Calu3 (cell line): ENCODE data around the gene PTPRN2. TPM values are rescaled to one million over a fixed set of nuclear protein-coding genes. Genes with fewer than 3 reads are reported as not detected.

Experiments used
- BruUV-seq: library from RNA; stranded (reverse); fragments of 400-500 nt; replicated peaks from 2 replicates; lab custom pipeline; 2021; lab: Mats Ljungman, UMichigan
- CTCF ChIA-PET: fragments of 300-600 bp; sonication (Branson Sonifier 250); formaldehyde crosslinking; loops from one replicate; lab custom pipeline; 2022; ENCODE audit warnings: antibody characterized with exemption; lab: Charles Lee
- DNase-seq: peaks from one replicate; pipeline ENCODE4 v3.0.0; 2022
- H3K27ac Mint-ChIP-seq: one replicate; pipeline ENCODE4 v1.8.0; 2022; ENCODE audit warnings: mixed read lengths; ENCODE audit not compliant: unreplicated experiment
- H3K27me3 Mint-ChIP-seq: one replicate; pipeline ENCODE4 v1.8.0; 2022; ENCODE audit warnings: mixed read lengths; ENCODE audit not compliant: unreplicated experiment
- H3K36me3 Mint-ChIP-seq: one replicate; pipeline ENCODE4 v1.8.0; 2022; ENCODE audit warnings: mild to moderate bottlenecking, moderate library complexity, mixed read lengths; ENCODE audit not compliant: insufficient read depth, unreplicated experiment
- H3K4me1 Mint-ChIP-seq: one replicate; pipeline ENCODE4 v1.8.0; 2022; ENCODE audit warnings: mild to moderate bottlenecking, low read depth, mixed read lengths; ENCODE audit not compliant: unreplicated experiment
- H3K4me3 Mint-ChIP-seq: one replicate; pipeline ENCODE4 v1.8.0; 2022; ENCODE audit warnings: mild to moderate bottlenecking, low read depth, moderate library complexity, mixed read lengths; ENCODE audit not compliant: unreplicated experiment
- H3K9me3 Mint-ChIP-seq: one replicate; pipeline ENCODE4 v1.8.0; 2022; ENCODE audit warnings: low read depth, mixed read lengths; ENCODE audit not compliant: unreplicated experiment
- CTCF ChIP-seq: fragments of 200-600 bp; IDR thresholded peaks from one replicate; pipeline ENCODE4 v1.8.0; 2022; ENCODE audit warnings: antibody characterized with exemption; ENCODE audit not compliant: unreplicated experiment
- intact Hi-C: fragments of 100-400 bp; cut with micrococcal nuclease; formaldehyde crosslinking; loops from one replicate; pipeline ENCODE4 v1.10.0; 2022; ENCODE audit not compliant: unreplicated experiment
- total RNA-seq: library from RNA; stranded (reverse); gene quantifications from 2 replicates; pipeline ENCODE4 v1.2.3, GENCODE V29; 2022

PTPRN2 gene
- total RNA-seq, 1 experiment from 2014 or later, result 2.0 TPM

- no TSS peak for BruUV-seq
- intact Hi-C loops, result no loop called here
- H3K4me3 Mint-ChIP-seq, result no peak overlapping the region
- CTCF ChIA-PET, result no interaction called here
- no peak overlapping the region for H3K27ac Mint-ChIP-seq
- peaks cover 6% of the 10 kb centered on the region for H3K9me3 Mint-ChIP-seq
- DNase-seq, result no peak
- peaks cover 4% of the 10 kb centered on the region for H3K36me3 Mint-ChIP-seq
- H3K27me3 Mint-ChIP-seq, result no peaks in the 10 kb centered on the region
- H3K4me1 Mint-ChIP-seq, result no peaks in the 10 kb centered on the region
- TF ChIP-seq CTCF, result no peak
These were observed 591.8 kb downstream of the PTPRN2 start for GRCh38 chr7:157995815-157996214.

- Mint-ChIP-seq H3K4me1 (no peaks in the 10 kb centered on the region), H3K27me3 (no peaks in the 10 kb centered on the region), H3K36me3 (peaks cover 4% of the 10 kb centered on the region), H3K4me3 (no peak overlapping the region), H3K9me3 (peaks cover 6% of the 10 kb centered on the region), H3K27ac (no peak overlapping the region)
- CTCF ChIA-PET, result interaction anchor here (0.7 kb wide), 1 partner anchor 328 kb away, joined by 6 read pairs; no protein-coding TSS in a partner anchor
- no peak for TF ChIP-seq CTCF
- intact Hi-C loops, result no loop called here
- no TSS peak for BruUV-seq
- DNase-seq, result no peak
These were observed 593.3 kb downstream of the PTPRN2 start for GRCh38 chr7:157994319-157994718.

- Mint-ChIP-seq H3K4me1 (no peaks in the 10 kb centered on the region), H3K36me3 (peaks cover 4% of the 10 kb centered on the region), H3K9me3 (peaks cover 6% of the 10 kb centered on the region), H3K27me3 (no peaks in the 10 kb centered on the region), H3K27ac (no peak overlapping the region), H3K4me3 (no peak overlapping the region)
- CTCF ChIA-PET, result no interaction called here
- TF ChIP-seq CTCF, result no peak
- intact Hi-C loops, result no loop called here
- no peak for DNase-seq
- BruUV-seq, result no TSS peak
These were observed 594.1 kb downstream of the PTPRN2 start for GRCh38 chr7:157993406-157994105.

GRCh38 chr7:157992511-157993160 lies 595.0 kb downstream of the PTPRN2 start:
- no peak for TF ChIP-seq CTCF
- H3K4me3 Mint-ChIP-seq, result no peak overlapping the region
- DNase-seq, result no peak
- BruUV-seq, result no TSS peak
- peaks cover 6% of the 10 kb centered on the region for H3K9me3 Mint-ChIP-seq
- CTCF ChIA-PET, result no interaction called here
- intact Hi-C loops, result no loop called here
- H3K36me3 Mint-ChIP-seq, result peaks cover 4% of the 10 kb centered on the region
- no peaks in the 10 kb centered on the region for H3K27me3 Mint-ChIP-seq
- no peak overlapping the region for H3K27ac Mint-ChIP-seq
- no peaks in the 10 kb centered on the region for H3K4me1 Mint-ChIP-seq
